ENCODE data around the gene POLN.
"Not testable (repeated sequence)": the region's sequence is repeated elsewhere in the genome, so short reads cannot be mapped to it uniquely, and the experiment has no call there.

The POLN gene

GRCh38 chr4:2220016-2220630 lies 21.8 kb downstream of the POLN start:
- peak; percentile 46 for DNase-seq (ENCODE audit: low spot score)

- DNase-seq (ENCODE audit: low spot score): no peak
These were observed 22.6 kb downstream of the POLN start for GRCh38 chr4:2219233-2219760.

GRCh38 chr4:2218436-2218835 lies 23.5 kb downstream of the POLN start:
- no peak for DNase-seq (ENCODE audit: low spot score)

DNA sequence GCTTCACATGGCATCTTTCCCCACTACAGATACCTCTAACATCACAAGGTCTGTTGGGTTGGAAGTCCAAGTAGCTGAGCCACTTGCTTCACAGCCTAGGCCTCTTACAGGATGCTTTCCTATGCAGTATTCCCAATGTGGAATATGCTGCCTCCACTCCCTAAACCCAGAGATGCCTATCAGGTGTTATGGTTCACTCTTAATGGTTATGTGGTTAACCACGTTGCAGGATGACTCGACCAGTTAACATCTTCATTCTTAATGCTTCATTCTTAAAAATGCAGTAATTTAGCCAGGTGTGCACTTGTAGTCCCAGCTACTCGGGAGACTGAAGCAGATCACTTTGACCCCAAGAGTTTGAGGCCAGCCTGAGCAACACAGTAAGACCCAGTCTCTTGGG lies 24.2 kb downstream of the POLN start:
- no peak for DNase-seq (ENCODE audit: low spot score)

- DNase-seq (ENCODE audit: low spot score): no peak
These were observed 29.1 kb downstream of the POLN start for GRCh38 chr4:2212831-2213230.

DNA sequence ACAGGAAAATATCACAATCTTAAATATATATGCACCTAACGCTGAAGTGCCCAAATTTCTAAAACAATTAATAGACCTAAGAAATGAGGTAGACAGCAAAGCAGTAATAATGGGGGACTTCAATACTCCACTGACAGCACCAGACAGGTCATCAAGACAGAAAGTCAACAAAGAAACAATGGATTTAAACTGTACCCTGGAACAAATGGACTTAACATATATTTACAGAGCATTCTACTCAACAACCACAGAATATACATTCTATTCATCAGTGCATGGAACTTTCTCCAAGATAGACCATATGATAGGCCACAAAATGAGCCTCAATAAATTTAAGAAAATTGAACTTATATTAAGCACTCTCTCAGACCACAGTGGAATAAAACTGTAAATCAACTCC lies 39.1 kb downstream of the POLN start:
- not testable (repeated sequence) for DNase-seq (ENCODE audit: low spot score)

DNA sequence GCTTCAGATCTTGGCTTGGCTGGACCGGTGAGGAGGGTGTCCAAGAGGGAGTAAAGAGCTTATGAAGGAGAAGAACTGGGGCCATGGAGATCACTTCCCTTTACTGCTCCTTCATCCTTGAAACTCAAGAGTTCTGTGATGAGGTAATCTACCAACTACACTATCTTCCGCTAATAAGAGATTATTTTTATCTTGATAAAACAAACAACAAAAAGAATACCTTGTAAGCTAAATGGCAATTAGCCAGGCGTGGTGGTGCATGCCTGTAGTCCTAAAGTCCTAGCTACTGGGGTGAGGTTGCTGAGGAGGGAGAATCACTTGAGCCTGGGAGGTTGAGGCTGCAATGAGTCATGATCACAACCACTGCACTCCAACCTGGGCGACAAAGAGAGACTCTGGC lies 47.4 kb downstream of the POLN start:
- no peak for DNase-seq (ENCODE audit: low spot score)

GRCh38 chr4:2193326-2193725 lies 48.6 kb downstream of the POLN start:
- no peak for DNase-seq (ENCODE audit: low spot score)

- no peak for DNase-seq (ENCODE audit: low spot score)
These were observed 55.1 kb downstream of the POLN start for GRCh38 chr4:2186865-2187172.

DNA sequence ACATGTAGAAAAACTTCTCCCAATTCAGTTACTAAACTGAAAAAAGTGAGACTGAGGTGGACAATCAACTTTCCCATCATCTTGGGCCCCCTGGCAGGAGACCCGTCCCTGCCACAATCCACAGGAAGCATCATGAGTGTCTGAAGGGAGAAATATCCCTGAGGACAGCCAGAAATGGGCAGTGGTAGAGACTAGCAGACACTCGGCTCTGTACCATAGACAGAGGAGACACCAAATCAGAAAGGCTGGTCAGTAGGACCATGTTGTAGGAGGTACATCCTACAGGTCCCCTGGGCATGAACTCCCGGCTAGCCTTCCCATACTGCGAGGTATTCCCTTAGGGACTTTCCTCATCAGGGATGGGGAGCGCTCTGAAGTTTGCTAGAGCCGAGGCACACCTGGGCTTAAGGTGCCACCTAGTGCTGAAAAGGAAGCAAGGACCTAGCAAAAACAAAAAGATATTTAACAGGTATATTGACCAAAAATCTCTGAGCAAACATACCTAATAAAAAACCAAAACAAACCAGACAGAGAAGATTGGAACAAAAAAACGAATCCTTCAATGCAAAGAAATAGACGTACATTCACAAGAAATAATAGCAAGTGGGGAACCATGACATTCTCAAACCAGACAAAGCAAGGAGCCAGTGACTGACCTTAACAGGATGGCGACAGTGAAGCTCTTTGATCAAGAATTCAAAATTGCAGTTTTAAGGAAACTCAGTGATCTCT lies 55.6 kb downstream of the POLN start:
- DNase-seq (ENCODE audit: low spot score): no peak

DNA sequence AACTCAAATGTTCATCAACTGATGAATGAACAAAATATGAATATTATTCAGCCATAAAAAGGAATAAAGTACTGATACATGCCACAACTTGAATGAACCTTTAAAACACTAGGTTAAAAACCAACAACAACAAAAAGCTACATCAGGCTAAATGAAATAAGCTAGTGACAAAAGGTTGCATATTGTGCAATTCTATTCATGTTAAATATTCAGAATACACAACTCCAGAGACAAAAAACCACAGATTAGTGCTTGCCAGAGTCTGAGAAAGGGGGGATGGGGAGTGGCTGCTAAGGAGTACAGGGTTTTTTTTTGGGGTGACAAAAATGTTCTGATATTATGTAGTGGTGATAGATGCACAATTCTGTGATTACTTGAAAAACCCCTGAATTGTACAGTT lies 58.5 kb downstream of the POLN start:
- no peak for DNase-seq (ENCODE audit: low spot score)

- DNase-seq (ENCODE audit: low spot score): no peak
These were observed 58.9 kb downstream of the POLN start for GRCh38 chr4:2182994-2183393.

DNA sequence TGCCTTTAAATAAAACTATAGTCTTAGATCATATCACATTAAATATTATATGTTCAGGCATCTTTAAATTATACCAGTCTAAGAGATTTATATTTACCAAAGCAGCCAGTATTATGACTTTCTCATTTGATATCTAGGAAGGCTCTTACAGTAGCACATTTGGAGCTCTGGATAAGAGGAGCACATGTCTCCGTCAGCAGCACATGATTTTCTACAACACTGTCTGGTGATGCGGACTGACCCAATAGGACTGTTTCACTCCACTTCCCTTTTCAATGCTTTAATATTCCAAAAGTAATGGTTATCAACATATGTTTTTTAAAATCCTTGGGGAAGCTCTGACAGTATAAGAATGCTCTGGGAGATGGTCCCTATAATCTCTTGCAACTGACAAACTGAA lies 61.5 kb downstream of the POLN start:
- no peak for DNase-seq (ENCODE audit: low spot score)

GRCh38 chr4:2179717-2180116 lies 62.2 kb downstream of the POLN start:
- no peak for DNase-seq (ENCODE audit: low spot score)

- no peak for DNase-seq (ENCODE audit: low spot score)
These were observed 62.9 kb downstream of the POLN start for GRCh38 chr4:2178986-2179385.

DNA sequence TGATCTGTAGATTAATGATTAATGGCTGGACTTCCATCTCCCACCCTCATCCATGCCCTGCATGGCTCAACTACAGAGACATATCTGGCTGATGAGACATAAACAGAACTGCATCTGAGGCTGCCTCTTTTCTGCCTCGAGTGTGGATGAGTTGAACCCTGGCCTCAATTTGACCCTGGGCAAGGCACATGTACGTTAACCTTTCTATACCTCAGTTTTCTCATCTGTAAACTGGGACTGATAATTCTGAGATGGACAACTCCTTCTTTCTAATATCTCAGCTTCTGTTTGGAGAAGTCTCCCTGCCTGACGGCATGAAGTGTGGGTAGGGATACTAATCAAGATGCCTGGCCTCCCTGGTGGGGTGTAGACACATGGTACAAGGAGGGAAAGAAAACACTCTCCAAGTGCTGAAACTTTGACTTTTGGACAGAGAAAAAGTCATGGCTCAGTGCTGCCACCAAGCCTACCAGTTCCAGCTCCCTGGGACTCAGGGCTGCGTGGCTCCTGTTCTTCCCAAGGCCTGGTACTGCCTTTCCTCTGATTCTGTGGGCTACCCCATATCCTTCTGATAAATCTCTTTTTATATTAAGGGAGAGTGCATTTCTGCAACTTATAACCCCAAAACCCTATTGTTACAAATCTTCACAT lies 64.4 kb downstream of the POLN start:
- DNase-seq (ENCODE audit: low spot score): no peak

GRCh38 chr4:2175990-2176698 lies 65.8 kb downstream of the POLN start:
- DNase-seq (ENCODE audit: low spot score): no peak

DNA sequence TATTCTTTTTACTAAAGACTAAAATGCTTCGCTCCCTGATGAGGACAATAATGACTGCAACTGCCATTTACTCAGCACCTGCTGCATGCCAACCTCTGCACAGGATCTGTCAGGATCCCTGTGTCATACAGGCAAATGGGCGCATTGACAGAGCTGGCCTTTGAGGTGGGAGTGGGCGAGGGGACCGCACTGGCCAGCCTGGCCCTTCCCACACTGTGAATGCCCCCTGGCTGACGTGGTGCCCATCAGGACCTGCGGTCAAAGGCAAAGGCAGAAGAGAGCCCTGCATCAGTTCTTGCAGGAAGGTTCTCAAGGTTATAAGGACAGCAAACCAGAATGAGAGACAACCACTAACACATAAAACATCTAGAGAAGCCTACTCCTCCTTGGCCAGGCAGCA lies 67.9 kb downstream of the POLN start:
- no peak for DNase-seq (ENCODE audit: low spot score)

DNA sequence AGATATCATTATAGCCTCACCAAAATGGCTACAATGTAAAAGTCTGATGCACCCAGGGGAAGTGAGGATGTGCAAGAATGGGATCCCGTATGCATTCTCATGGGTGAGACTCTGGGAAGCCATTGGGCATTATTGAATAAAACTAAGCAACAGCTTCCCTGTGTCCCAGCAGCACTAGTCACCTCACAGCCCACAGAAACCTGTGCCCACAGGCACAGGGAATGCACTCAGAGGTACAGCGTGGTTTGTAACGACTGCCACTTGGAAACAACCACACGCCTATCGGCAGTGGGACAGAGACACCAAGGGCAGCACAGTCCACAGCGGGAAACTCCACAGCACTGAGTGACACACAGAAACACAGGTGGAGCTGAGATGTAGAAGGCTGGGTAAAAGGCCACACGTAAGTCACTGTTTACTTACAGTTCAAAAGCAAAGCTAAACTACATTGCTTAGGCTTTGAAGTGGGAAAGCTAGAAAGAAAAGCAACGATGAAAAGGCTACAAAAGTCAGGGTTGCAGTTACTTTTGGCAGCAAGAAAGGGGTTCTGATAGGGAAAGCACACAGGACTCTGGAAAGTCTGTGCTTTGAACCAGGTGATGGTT lies 69.2 kb downstream of the POLN start:
- DNase-seq (ENCODE audit: low spot score): no peak

- no peak for DNase-seq (ENCODE audit: low spot score)
These were observed 69.8 kb downstream of the POLN start for GRCh38 chr4:2172161-2172560.

- no peak for DNase-seq (ENCODE audit: low spot score)
These were observed 73.2 kb downstream of the POLN start for GRCh38 chr4:2168469-2169319.
